AG04450 (cell line): ENCODE data around the gene FCN2. TPM values are rescaled to one million over a fixed set of nuclear protein-coding genes. Genes with fewer than 3 reads are reported as not detected.
A peak's percentile ranks its signal among the peaks of the same experiment; 100 is the strongest.

Experiments used
- CTCF ChIA-PET: fragments of 300-600, 350-600 bp; formaldehyde crosslinking; extraction: SDS; loops from one replicate; lab custom pipeline; 2022; ENCODE audit warnings: antibody characterized with exemption, inconsistent platforms; lab: Charles Lee
- POLR2A ChIA-PET: fragments of 350-600 bp; formaldehyde crosslinking; extraction: SDS; loops from one replicate; lab custom pipeline; 2021; ENCODE audit warnings: antibody characterized with exemption, inconsistent platforms; lab: Yijun Ruan, JAX
- DNase-seq: peaks from one replicate; pipeline ENCODE4 v3.0.0-alpha.2; 2011; ENCODE audit warnings: low read depth, low spot score
- H3K27ac ChIP-seq: one replicate; pipeline ENCODE4 v1.5.1; 2012; ENCODE audit warnings: low read depth, low read length, control low read depth
- H3K27me3 ChIP-seq: one replicate; pipeline ENCODE4 v1.6.0; 2012; ENCODE audit warnings: low read length; ENCODE audit not compliant: control insufficient read depth, insufficient read depth
- H3K4me3 ChIP-seq: 2 replicates; pipeline ENCODE4 v1.5.1; 2011; ENCODE audit warnings: mild to moderate bottlenecking, low read depth, low read length, control low read depth
- H3K9me3 ChIP-seq: 2 replicates; pipeline ENCODE4 v1.5.1; 2012; ENCODE audit warnings: low read length; ENCODE audit not compliant: control insufficient read depth, insufficient read depth
- polyA minus RNA-seq: library from RNA; depleted of rRNA, polyadenylated mRNA; stranded (reverse); fragments of >200 nt; gene quantifications from 2 replicates; pipeline ENCODE4 v1.2.3, GENCODE V29; 2011; rRNA and poly(A)+ RNA removed
- polyA plus RNA-seq: library from polyadenylated mRNA; depleted of rRNA; stranded (reverse); fragments of >200 nt; gene quantifications from 2 replicates; pipeline ENCODE4 v1.2.3, GENCODE V29; 2011; rRNA removed
- TF ChIP-seq, protein P1 (sequence below): IDR thresholded peaks from 2 replicates; pipeline ENCODE4 v1.5.1; 2011; ENCODE audit warnings: low read depth, low read length, control low read depth, inconsistent platforms

FCN2 gene
- not detected in 2 replicates for polyA plus RNA-seq
- polyA minus RNA-seq, result not detected in 2 replicates

DNA sequence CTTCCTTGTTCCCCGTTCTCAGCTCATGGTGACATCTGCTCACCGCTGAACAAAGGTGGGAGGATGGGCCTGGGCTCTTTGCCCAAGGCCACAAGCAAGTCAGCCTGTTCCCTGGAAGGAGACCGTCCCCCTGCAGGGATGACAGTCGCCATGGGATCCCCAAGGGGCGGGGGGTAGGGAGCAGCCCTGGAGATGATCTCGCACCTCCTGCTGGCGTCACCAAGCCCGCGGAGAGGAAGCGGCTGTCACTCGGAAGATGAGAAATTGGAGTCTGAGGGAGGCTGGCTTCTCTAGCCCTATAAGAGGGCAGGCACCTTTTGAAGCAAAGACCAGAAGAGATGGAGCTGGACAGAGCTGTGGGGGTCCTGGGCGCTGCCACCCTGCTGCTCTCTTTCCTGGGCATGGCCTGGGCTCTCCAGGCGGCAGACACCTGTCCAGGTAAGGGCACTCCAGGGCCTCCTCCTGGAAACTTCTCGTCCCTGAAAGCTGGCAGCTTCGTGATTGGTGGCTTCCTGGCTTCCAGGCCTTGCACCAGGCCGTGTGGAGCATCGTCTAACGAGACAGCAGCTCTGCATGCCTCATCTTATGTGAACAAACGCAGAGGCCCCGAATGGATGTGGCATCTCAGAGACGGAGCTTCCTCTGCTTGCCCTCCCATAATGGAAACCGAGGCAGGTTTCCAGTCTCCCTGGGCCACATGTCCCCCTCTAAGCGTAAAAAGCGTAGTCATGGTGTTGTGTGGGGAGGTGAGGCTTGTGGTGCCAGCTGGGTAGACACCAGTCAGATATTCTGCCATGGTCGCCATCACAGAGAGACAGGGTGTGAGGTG lies at the start of gene FCN2:
TSS of gene FCN2 (plus strand) at position 327 of the 829 bp plus-strand sequence. CDS start at position 339, 12 bp downstream.
- H3K4me3 ChIP-seq, result no peak within 1 kb of the TSS
- no peak within 1 kb of the TSS for H3K27ac ChIP-seq
- H3K9me3 ChIP-seq, result no peaks in the 10 kb centered on the region; the same call in 1 of the 2 replicates
- ChIA-PET POLR2A (no interaction called here), CTCF (no interaction called here)
- H3K27me3 ChIP-seq, result peaks cover 15% of the 10 kb centered on the region
- DNase-seq, result no peak
- TF ChIP-seq, protein P1, sequence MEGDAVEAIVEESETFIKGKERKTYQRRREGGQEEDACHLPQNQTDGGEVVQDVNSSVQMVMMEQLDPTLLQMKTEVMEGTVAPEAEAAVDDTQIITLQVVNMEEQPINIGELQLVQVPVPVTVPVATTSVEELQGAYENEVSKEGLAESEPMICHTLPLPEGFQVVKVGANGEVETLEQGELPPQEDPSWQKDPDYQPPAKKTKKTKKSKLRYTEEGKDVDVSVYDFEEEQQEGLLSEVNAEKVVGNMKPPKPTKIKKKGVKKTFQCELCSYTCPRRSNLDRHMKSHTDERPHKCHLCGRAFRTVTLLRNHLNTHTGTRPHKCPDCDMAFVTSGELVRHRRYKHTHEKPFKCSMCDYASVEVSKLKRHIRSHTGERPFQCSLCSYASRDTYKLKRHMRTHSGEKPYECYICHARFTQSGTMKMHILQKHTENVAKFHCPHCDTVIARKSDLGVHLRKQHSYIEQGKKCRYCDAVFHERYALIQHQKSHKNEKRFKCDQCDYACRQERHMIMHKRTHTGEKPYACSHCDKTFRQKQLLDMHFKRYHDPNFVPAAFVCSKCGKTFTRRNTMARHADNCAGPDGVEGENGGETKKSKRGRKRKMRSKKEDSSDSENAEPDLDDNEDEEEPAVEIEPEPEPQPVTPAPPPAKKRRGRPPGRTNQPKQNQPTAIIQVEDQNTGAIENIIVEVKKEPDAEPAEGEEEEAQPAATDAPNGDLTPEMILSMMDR, result no peak

DNA sequence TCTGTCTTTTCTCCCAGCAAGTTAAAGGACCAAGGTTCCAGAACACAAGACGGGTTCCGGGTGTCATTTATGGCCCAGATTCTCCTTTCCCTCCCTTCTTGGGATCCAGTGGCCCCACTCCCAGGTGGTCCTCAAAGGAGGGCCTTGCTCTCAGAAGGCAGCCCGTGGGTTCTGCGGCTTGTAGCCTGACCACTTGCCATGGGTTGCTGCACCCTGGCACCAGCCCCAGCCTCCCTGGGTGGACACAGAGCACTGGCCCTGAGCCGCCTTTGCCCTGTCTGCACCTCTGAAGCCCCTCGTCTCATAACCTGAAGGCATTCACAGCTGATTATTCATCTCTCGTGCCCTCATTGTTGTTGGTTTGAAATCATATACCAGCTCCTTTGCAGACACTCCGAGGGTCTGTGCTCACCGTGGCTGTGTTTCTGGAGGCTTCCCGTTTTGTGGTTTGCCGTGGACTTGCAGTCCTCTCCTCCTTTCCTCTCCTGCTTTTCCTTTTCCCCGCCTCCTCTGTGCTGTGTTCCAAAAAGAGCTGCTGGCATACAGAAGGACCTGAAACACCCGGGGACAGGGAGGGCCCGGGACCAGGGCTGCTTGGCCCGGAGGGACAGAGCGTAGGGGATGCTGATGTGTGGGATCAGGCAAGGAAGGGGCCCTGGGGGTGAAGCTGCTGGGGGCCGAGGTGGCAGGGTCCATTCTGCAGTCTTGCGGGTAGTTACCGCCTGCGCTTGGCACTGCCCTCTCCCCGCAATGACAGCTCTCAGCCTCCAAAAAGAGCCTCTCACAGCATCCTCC lies 49.5 kb upstream of the FCN2 start:
- TF ChIP-seq, protein P1, result no peak
- DNase-seq, result no peak
- H3K27ac ChIP-seq, result peak overlapping the region; percentile 2
- H3K27me3 ChIP-seq, result no peaks in the 10 kb centered on the region
- ChIA-PET CTCF (no interaction called here), POLR2A (no interaction called here)
- H3K4me3 ChIP-seq, result no peak overlapping the region
- no peaks in the 10 kb centered on the region; the same call in 1 of the 2 replicates for H3K9me3 ChIP-seq

DNA sequence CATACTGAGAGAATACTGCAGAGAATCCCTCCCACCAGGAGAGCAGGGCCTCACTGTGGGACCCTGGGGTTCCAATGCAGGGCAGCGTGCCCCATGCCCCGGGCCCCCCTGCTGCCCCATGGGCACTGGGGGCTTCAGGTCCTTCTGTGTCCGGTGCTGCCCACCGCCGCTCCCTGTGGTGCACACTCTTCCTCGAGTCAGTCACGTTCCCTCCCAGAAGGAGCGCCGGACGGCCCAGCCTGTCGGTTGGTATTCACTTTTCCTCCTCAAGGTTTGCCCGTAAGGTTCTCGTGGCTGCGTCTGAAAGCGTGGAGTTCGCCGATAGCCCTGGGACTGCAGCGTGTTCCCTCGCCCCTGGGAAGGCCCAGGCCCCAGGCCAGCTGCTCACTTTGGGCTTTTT lies 48.1 kb upstream of the FCN2 start:
- ChIA-PET POLR2A (no interaction called here), CTCF (no interaction called here)
- Histone ChIP-seq H3K27me3 (no peaks in the 10 kb centered on the region), H3K4me3 (no peak overlapping the region), H3K9me3 (no peaks in the 10 kb centered on the region; the same call in 1 of the 2 replicates), H3K27ac (no peak overlapping the region)
- TF ChIP-seq, protein P1, result no peak
- no peak for DNase-seq

DNA sequence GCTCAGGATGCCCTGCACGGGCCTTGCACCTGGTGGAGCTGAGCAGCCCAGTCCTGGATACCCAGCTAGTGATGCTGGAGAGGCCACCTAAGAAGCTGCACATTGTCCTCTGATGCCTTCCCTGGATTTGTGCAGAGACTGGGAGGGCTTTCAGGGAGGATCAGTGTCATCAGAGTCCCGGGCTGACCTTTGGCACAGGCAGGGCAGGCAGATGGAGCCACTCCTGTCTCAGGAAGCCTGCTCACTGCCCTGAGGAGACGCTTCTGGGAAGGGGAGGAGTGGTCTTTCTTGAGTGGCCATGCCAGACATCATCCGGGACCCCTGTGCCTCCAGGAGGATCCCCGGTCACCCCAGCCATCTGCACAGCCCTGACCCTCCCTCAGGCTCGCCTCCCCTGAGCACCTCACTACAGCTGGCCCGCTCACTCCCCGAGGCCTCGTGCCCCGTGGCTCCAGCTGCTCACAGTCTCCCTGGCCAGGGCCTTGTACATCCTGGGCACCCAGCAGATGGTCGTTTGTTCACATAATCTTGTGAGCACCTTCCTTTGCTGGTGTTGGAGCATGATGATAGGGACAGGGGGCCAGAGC lies 47.2 kb upstream of the FCN2 start:
- Histone ChIP-seq H3K27me3 (no peaks in the 10 kb centered on the region), H3K9me3 (no peaks in the 10 kb centered on the region; the same call in 1 of the 2 replicates), H3K4me3 (no peak overlapping the region), H3K27ac (no peak overlapping the region)
- TF ChIP-seq, protein P1, result no peak
- POLR2A ChIA-PET, result no interaction called here
- DNase-seq, result no peak
- CTCF ChIA-PET, result no interaction called here
